Endodermal cell (in vitro differentiated cells): ENCODE data around the gene FMNL2. TPM values are rescaled to one million over a fixed set of nuclear protein-coding genes. Genes with fewer than 3 reads are reported as not detected.

Source experiments
- DNase-seq: peaks from one replicate; pipeline ENCODE4 v3.0.0-alpha.2; 2017
- H3K27ac ChIP-seq: 2 replicates; pipeline ENCODE4 v1.5.1; 2013; ENCODE audit warnings: mild to moderate bottlenecking, low read depth, low read length, moderate library complexity
- H3K27me3 ChIP-seq: 2 replicates; pipeline ENCODE4 v1.6.1; 2013; ENCODE audit warnings: mild to moderate bottlenecking, low read length, moderate library complexity; ENCODE audit not compliant: insufficient read depth, control insufficient read depth, poor library complexity, severe bottlenecking
- H3K36me3 ChIP-seq: 2 replicates; pipeline ENCODE4 v1.7.0; 2013; ENCODE audit warnings: mild to moderate bottlenecking, low read length, moderate library complexity; ENCODE audit not compliant: control insufficient read depth, insufficient read depth
- H3K4me1 ChIP-seq: one replicate; pipeline ENCODE4 v1.7.0; 2013; ENCODE audit warnings: low read length; ENCODE audit not compliant: control insufficient read depth, insufficient read depth
- H3K4me3 ChIP-seq: 2 replicates; pipeline ENCODE4 v1.5.1; 2013; ENCODE audit warnings: mild to moderate bottlenecking, low read length, moderate library complexity
- H3K9ac ChIP-seq: 2 replicates; pipeline ENCODE4 v1.6.1; 2013; ENCODE audit warnings: mild to moderate bottlenecking, low read length, moderate library complexity; ENCODE audit not compliant: poor library complexity, severe bottlenecking; ENCODE audit errors: extremely low read depth
- H3K9me3 ChIP-seq: 2 replicates; pipeline ENCODE4 v1.6.1; 2013; ENCODE audit warnings: mild to moderate bottlenecking, low read length, moderate library complexity; ENCODE audit not compliant: control insufficient read depth
- H3K27ac Mint-ChIP-seq: 2 replicates; pipeline ENCODE4 v1.8.0; 2020; ENCODE audit warnings: mixed read lengths
- H3K27me3 Mint-ChIP-seq: 2 replicates; pipeline ENCODE4 v1.8.0; 2021; ENCODE audit warnings: mild to moderate bottlenecking, mixed read lengths; ENCODE audit not compliant: insufficient read depth
- H3K36me3 Mint-ChIP-seq: 2 replicates; pipeline ENCODE4 v1.8.0; 2020; ENCODE audit warnings: low read depth, mixed read lengths
- H3K4me1 Mint-ChIP-seq: 2 replicates; pipeline ENCODE4 v1.8.0; 2020; ENCODE audit warnings: mixed read lengths
- H3K4me3 Mint-ChIP-seq: 2 replicates; pipeline ENCODE4 v1.8.0; 2020; ENCODE audit warnings: mild to moderate bottlenecking, moderate library complexity, mixed read lengths
- H3K9me3 Mint-ChIP-seq: 2 replicates; pipeline ENCODE4 v1.8.0; 2020; ENCODE audit warnings: mild to moderate bottlenecking, mixed read lengths
- WGBS, 2 experiments: methylation state at CpG; one replicate each; pipeline versions ENCODE4 v1.1.5 to v1.1.7; 2013; ENCODE audit warnings: missing lambda C conversion rate in 2 of 2, mixed read lengths in 1 of 2; ENCODE audit not compliant: insufficient coverage in 1 of 2, insufficient read length in 1 of 2; 5-methylcytosine and 5-hydroxymethylcytosine counted together
- total RNA-seq, 2 donors: library from RNA; stranded (reverse); fragmentation: NEBNext Ultra II Directional in 1 of 2; extraction: Animal tissue kit (Norgen Biotek cat#: 25700) in 1 of 2; gene quantifications; 2 replicates in 1 of 2; 3 replicates in 1 of 2; pipeline ENCODE4 v1.2.1, GENCODE V29; 2021
- TF ChIP-seq, protein P1 (sequence below): fragments of 200-600 bp; sonication (generic); conservative IDR thresholded peaks from 2 replicates; pipeline ENCODE4 v1.5.0; 2021; ENCODE audit warnings: antibody characterized with exemption, mild to moderate bottlenecking

FMNL2 gene
- total RNA-seq, 2 donors from 2014 or later: 49.4 to 51.8 TPM

DNA sequence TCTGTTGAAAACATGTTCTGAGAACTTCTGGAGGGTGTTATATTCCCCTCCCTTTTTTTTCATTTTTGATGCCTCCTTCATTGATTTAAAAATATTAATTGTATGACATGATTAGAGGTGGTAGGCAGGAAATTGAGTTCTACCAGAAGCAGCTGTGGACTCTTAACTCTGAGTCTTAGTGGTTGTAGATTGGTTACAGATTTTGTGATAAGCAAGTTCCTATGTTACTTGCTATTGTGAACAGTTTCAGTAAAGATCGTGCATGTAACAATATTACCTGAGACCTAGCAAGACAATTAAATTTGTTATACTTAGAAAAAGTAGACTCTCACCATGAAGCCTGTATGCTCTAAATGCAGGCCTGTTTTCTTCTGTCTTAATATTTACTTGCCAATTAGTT lies 294.2 kb downstream of the FMNL2 start:
- Histone ChIP-seq H3K4me3 (no peak overlapping the region), H3K9me3 (no peaks in the 10 kb centered on the region), H3K4me1 (no peaks in the 10 kb centered on the region), H3K36me3 (peaks cover 76% of the 10 kb centered on the region), H3K27ac (no peak overlapping the region), H3K27me3 (no peaks in the 10 kb centered on the region), H3K9ac (no peak overlapping the region)
- no peak for DNase-seq
- no peak overlapping the region for H3K27ac Mint-ChIP-seq
- H3K4me1 Mint-ChIP-seq: no peaks in the 10 kb centered on the region
- no peak overlapping the region for H3K4me3 Mint-ChIP-seq
- peaks cover 40% of the 10 kb centered on the region for H3K36me3 Mint-ChIP-seq
- TF ChIP-seq, protein P1, sequence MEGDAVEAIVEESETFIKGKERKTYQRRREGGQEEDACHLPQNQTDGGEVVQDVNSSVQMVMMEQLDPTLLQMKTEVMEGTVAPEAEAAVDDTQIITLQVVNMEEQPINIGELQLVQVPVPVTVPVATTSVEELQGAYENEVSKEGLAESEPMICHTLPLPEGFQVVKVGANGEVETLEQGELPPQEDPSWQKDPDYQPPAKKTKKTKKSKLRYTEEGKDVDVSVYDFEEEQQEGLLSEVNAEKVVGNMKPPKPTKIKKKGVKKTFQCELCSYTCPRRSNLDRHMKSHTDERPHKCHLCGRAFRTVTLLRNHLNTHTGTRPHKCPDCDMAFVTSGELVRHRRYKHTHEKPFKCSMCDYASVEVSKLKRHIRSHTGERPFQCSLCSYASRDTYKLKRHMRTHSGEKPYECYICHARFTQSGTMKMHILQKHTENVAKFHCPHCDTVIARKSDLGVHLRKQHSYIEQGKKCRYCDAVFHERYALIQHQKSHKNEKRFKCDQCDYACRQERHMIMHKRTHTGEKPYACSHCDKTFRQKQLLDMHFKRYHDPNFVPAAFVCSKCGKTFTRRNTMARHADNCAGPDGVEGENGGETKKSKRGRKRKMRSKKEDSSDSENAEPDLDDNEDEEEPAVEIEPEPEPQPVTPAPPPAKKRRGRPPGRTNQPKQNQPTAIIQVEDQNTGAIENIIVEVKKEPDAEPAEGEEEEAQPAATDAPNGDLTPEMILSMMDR: no peak
- H3K9me3 Mint-ChIP-seq: no peaks in the 10 kb centered on the region
- 87 to 100% methylated on average over 1 of the region's 1 CpG for WGBS, 2 experiments
- no peaks in the 10 kb centered on the region for H3K27me3 Mint-ChIP-seq

- H3K9me3 ChIP-seq: no peaks in the 10 kb centered on the region
- no peak for DNase-seq
- peaks cover 44% of the 10 kb centered on the region for H3K36me3 Mint-ChIP-seq
- H3K27ac Mint-ChIP-seq: no peak overlapping the region
- 94% methylated on average over 3 to 4 of the region's 4 CpGs for WGBS, 2 experiments
- H3K4me3 Mint-ChIP-seq: no peak overlapping the region
- no peaks in the 10 kb centered on the region for H3K27me3 Mint-ChIP-seq
- no peak overlapping the region for H3K27ac ChIP-seq
- H3K36me3 ChIP-seq: peaks cover 71% of the 10 kb centered on the region
- no peaks in the 10 kb centered on the region for H3K4me1 Mint-ChIP-seq
- H3K9ac ChIP-seq: no peak overlapping the region
- no peaks in the 10 kb centered on the region for H3K27me3 ChIP-seq
- TF ChIP-seq, protein P1: no peak
- H3K4me1 ChIP-seq: no peaks in the 10 kb centered on the region
- H3K9me3 Mint-ChIP-seq: no peaks in the 10 kb centered on the region
- H3K4me3 ChIP-seq: no peak overlapping the region
Measured at GRCh38 chr2:152630466-152630865, 295.5 kb downstream of the FMNL2 start.

DNA sequence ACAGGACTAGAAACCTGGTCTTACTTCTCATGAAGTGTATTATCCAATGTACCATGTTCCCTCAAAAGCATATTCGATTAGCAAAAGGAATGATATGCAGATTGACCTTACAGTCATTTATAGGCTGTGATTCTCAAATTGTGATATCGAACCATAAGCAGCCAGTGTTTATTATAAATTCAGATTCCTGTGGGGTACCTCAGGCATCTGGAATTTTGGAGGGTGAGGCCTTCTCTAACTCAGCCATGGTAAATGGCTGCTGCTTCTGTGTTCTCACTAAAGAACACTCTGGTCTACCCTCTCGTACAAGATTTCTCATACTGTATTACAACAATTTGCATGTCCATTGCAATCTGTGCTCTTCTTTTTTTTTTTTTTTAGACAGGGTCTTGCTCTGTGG lies 297.8 kb downstream of the FMNL2 start:
- Histone ChIP-seq H3K36me3 (peaks cover 72% of the 10 kb centered on the region), H3K4me1 (no peaks in the 10 kb centered on the region), H3K4me3 (no peak overlapping the region), H3K9me3 (no peaks in the 10 kb centered on the region), H3K27ac (no peak overlapping the region), H3K9ac (no peak overlapping the region), H3K27me3 (no peaks in the 10 kb centered on the region)
- TF ChIP-seq, protein P1: no peak
- no peak overlapping the region for H3K4me3 Mint-ChIP-seq
- 89 to 96% methylated on average over 3 of the region's 3 CpGs for WGBS, 2 experiments
- peaks cover 51% of the 10 kb centered on the region for H3K36me3 Mint-ChIP-seq
- no peaks in the 10 kb centered on the region for H3K4me1 Mint-ChIP-seq
- H3K27ac Mint-ChIP-seq: no peak overlapping the region
- no peak for DNase-seq
- no peaks in the 10 kb centered on the region for H3K27me3 Mint-ChIP-seq
- no peaks in the 10 kb centered on the region for H3K9me3 Mint-ChIP-seq
